Ishikawa (cell line): ENCODE measurements around the gene TMEM94.

ENCODE experiments used
- CREB1 ChIP-seq: IDR thresholded peaks from 2 replicates; pipeline ENCODE4 v1.6.1; 2012; ENCODE audit warnings: low read depth
- EP300 ChIP-seq: IDR thresholded peaks from 2 replicates; pipeline ENCODE4 v1.6.1; 2012; ENCODE audit warnings: borderline replicate concordance
- TF ChIP-seq, protein P1 (sequence below): IDR thresholded peaks from 2 replicates; pipeline ENCODE4 v1.6.1; 2012

- TF ChIP-seq CREB1 (no peak), EP300 (no peak)
- TF ChIP-seq, protein P1, sequence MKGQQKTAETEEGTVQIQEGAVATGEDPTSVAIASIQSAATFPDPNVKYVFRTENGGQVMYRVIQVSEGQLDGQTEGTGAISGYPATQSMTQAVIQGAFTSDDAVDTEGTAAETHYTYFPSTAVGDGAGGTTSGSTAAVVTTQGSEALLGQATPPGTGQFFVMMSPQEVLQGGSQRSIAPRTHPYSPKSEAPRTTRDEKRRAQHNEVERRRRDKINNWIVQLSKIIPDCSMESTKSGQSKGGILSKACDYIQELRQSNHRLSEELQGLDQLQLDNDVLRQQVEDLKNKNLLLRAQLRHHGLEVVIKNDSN, result no peak
Observed at GRCh38 chr17:75414488-75414887, 41.9 kb upstream of the TMEM94 start.
